Measurements from ENCODE around the gene ANKRD53. TPM values are rescaled to one million over a fixed set of nuclear protein-coding genes. Genes with fewer than 3 reads are reported as not detected.

Gene ANKRD53
- total and polyA plus RNA-seq, 5 donors = 0.71 to 3.1 (median 1.1) TPM

DNA sequence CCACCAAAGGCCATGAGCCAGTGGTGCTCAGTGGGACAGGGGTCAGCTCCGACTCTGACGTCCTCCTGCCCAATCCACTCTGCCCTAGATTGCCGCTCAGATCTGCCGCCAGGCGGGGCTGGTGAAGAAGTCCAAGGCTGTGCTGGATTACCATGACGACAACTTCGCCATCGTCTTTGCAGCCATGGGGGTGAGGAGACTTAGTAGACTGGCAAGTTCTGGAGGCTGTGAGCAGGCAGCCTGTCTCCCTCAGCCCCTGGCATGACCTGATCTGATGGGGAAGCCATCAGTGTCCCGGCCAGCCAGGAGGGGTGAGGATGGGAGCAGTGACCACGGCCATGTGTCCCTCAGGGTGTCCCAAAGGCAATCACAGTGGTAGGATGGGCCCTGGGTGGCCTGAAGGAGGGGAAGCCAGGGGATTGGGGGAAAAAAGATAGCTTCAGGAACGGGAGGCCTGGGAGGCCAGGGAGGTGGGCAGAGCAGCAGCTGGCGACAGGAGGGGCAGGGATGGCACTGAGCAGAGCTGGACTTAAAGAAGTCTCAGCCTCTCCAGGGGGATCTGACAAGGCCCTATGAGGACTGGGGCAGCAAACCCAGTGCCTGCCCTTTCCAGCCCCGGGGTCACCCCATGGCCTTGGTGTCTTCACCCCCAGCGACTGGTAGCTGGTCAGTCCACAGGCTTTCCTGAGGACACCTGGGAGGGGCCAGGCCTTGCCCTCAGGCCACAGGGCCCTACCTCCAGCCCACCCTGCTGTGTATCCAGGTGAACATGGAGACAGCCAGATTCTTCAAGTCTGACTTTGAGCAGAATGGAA is 17.4 kb upstream of the ANKRD53 start:
- no peak for DNase-seq

DNA sequence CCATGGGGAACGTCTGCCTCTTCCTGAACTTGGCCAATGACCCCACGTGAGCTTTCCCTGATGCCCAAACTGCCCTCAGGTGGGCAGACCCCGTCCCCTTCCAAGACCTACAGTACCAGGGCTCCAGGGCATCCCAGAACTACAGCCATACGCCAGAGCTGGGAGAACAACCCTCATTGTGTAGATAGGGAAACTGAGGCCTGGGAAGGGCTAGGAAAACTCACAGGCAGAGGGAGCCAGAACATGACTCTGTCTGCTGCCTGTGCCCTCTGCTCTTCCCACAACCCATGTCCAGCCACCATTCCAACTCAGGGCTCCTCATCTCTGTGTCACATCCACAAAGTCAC is 16.8 kb upstream of the ANKRD53 start:
- no peaks in the 10 kb centered on the region for H3K4me1 ChIP-seq (ENCODE audit: control insufficient read depth, insufficient read depth, low read length)
- no peak for DNase-seq
- no peak overlapping the region for H3K4me3 ChIP-seq (ENCODE audit: low read length)
- no peak overlapping the region for H3K27ac ChIP-seq (ENCODE audit: low read length)
- H3K9me3 ChIP-seq (ENCODE audit: control insufficient read depth, low read length) = no peaks in the 10 kb centered on the region
- intact Hi-C loops (cut with DNase I) = no loop called here
- WGBS = 83% methylated on average over 4 of the region's 4 CpGs
- no peak for ATAC-seq
- H3K27me3 ChIP-seq (ENCODE audit: control insufficient read depth, insufficient read depth) = no peaks in the 10 kb centered on the region

More for the DNA sequence above, 17.4 kb upstream of the ANKRD53 start:
- Histone ChIP-seq H3K4me3 (ENCODE audit: low read length) (no peak overlapping the region), H3K27ac (ENCODE audit: low read length) (no peak overlapping the region), H3K4me1 (ENCODE audit: control insufficient read depth, insufficient read depth, low read length) (no peaks in the 10 kb centered on the region), H3K27me3 (ENCODE audit: control insufficient read depth, insufficient read depth) (no peaks in the 10 kb centered on the region), H3K9me3 (ENCODE audit: control insufficient read depth, low read length) (no peaks in the 10 kb centered on the region)
- 76% methylated on average over 14 of the region's 14 CpGs for WGBS
- intact Hi-C loops (cut with DNase I) = no loop called here
- ATAC-seq = no peak

DNA sequence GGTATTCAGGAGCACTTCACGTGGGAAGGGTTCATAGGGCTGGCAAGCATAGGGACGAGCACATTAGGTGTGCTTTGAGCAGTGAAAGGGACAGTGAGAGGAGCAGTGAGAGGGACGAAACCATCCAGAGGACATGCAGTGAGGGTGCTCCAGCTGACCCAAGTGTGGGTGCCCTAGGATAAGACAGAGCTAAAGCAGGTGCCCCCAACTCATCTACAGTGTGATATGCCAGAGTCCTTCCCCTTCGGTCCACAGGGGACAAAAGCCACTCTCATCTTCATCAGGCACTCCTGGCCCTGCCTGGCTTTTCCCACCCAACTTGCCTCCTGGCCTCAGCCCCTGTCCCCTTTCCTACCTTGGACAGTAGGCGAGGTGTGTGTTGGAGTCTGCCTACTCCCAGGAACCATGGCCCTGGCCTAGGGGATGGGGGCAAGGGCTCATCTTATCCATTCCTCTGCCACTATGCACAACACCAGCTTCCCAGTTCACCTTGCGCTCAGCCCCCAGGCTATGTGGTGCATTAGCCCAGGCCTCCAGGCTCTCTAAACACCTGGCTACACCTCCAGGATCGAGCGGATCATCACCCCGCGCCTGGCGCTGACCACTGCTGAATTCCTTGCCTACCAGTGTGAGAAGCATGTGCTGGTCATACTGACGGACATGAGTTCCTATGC is 16.1 kb upstream of the ANKRD53 start:
- H3K4me3 ChIP-seq (ENCODE audit: low read length) = no peak overlapping the region
- no peak for ATAC-seq
- H3K27me3 ChIP-seq (ENCODE audit: control insufficient read depth, insufficient read depth) = no peaks in the 10 kb centered on the region
- H3K4me1 ChIP-seq (ENCODE audit: control insufficient read depth, insufficient read depth, low read length) = no peaks in the 10 kb centered on the region
- intact Hi-C loops (cut with DNase I) = no loop called here
- H3K9me3 ChIP-seq (ENCODE audit: control insufficient read depth, low read length) = no peaks in the 10 kb centered on the region
- WGBS = 81% methylated on average over 12 of the region's 12 CpGs
- no peak overlapping the region for H3K27ac ChIP-seq (ENCODE audit: low read length)
- no peak for DNase-seq

DNA sequence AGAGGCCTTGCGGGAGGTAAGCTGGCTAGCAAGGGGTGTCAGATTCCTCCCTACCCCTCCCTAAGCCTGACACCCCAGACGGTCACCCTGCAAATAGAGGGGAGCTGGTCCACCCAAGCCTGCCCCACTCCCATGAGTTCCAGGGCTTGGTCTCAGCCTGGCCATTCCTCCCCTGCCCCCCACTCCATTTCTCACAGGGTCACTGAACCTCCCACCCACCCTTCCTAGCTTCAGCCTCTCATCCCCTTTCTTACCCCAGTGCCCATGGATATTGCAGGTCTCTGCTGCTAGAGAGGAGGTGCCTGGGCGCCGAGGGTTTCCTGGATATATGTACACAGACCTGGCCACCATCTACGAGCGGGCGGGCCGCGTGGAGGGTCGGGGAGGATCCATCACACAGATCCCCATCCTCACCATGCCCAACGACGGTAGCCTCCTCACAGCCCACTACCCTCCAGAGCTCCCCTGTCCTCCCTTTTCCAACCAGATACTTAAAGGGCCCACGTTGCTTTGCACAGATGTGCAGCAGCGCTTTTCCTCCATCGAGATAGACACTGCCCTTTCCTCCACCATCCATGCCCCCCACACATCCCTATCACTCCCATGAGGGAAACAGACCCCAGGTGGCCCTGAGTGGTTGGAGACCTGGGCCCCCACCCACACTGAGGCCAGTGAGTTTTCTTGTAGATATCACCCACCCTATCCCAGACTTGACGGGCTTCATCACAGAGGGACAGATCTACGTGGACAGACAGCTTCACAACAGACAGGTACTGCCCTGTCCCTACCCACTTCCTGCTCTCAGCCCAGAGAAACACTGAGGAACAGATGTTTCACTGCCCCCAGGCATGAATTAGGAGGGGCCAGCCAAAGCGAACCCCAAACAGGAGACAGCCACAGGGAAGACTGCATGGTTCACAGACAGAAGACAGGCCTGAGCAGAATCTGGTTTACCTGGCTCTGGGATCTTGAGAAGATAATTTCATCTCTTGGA is 15.2 kb upstream of the ANKRD53 start:
- no peak overlapping the region for H3K4me3 ChIP-seq (ENCODE audit: low read length)
- ATAC-seq = peak in 1 of 2 donors; percentile 5
- H3K27ac ChIP-seq (ENCODE audit: low read length) = no peak overlapping the region
- no peak for DNase-seq
- H3K27me3 ChIP-seq (ENCODE audit: control insufficient read depth, insufficient read depth) = no peaks in the 10 kb centered on the region
- intact Hi-C loops (cut with DNase I) = no loop called here
- 67% methylated on average over 18 of the region's 18 CpGs for WGBS
- no peaks in the 10 kb centered on the region for H3K9me3 ChIP-seq (ENCODE audit: control insufficient read depth, low read length)
- H3K4me1 ChIP-seq (ENCODE audit: control insufficient read depth, insufficient read depth, low read length) = no peaks in the 10 kb centered on the region

DNA sequence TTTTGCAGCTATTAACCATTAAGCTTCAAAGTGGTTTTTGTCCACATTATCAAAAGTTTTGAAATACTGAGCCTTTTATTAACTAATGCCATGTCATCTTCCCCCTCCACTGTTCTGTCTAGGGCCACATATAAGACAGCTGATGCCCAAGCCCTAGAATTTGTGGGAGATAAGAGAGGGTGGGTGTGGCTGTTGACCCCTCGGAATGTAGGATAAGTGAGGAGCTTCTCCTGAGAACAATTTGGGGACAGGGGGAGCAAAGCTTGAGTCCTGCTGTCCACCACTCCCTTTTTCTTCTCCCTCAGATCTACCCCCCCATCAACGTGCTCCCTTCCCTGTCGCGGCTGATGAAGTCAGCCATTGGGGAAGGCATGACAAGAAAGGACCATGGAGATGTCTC is 14.3 kb upstream of the ANKRD53 start:
- H3K27me3 ChIP-seq (ENCODE audit: control insufficient read depth, insufficient read depth) = no peaks in the 10 kb centered on the region
- ATAC-seq = no peak

DNA sequence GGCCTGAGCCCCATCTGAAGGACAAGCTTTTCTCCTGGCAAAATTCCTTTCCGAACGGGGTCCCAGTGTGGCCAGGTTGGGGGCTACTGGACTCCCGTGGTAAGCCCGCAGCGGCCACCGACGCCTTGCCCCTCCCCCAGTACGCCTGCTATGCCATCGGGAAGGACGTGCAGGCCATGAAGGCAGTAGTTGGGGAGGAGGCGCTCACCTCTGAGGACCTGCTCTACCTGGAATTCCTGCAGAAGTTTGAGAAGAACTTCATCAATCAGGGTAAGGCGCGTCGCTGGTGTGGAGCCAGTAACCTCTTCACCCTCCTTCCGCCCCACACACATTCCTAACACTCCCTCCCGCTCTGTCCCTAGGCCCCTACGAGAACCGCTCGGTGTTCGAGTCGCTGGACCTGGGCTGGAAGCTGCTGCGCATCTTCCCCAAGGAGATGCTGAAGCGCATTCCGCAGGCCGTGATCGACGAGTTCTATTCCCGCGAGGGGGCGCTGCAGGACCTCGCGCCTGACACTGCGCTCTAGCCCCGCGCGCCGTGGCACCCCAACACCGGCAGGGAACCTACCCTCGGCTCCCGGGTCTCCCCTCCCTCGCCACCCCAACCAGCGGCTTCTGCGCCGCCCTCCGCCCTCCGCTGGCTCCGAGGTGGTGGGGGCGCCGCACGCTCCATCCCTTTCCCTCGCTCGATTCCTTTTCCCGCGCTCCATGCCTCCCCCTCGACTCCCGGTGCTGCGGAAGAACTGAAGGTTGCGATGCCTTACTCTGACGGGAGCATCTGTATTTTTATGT is 13.6 kb upstream of the ANKRD53 start:
- Histone ChIP-seq H3K4me3 (ENCODE audit: low read length) (peak overlapping the region; percentile 40), H3K27ac (ENCODE audit: low read length) (no peak overlapping the region), H3K4me1 (ENCODE audit: control insufficient read depth, insufficient read depth, low read length) (no peaks in the 10 kb centered on the region), H3K27me3 (ENCODE audit: control insufficient read depth, insufficient read depth) (no peaks in the 10 kb centered on the region), H3K9me3 (ENCODE audit: control insufficient read depth, low read length) (no peaks in the 10 kb centered on the region)
- intact Hi-C loops (cut with DNase I) = no loop called here
- WGBS = 9% methylated on average over 59 of the region's 59 CpGs
- DNase-seq (peak; percentile 79 to 90 (median 88)), ATAC-seq (peak; percentile 74 to 85)

More for the DNA sequence above, 14.3 kb upstream of the ANKRD53 start:
- no peak for DNase-seq
- Histone ChIP-seq H3K4me3 (ENCODE audit: low read length) (no peak overlapping the region), H3K9me3 (ENCODE audit: control insufficient read depth, low read length) (no peaks in the 10 kb centered on the region), H3K4me1 (ENCODE audit: control insufficient read depth, insufficient read depth, low read length) (no peaks in the 10 kb centered on the region), H3K27ac (ENCODE audit: low read length) (no peak overlapping the region)
- intact Hi-C loops (cut with DNase I) = no loop called here
- 45% methylated on average over 4 of the region's 4 CpGs for WGBS

DNA sequence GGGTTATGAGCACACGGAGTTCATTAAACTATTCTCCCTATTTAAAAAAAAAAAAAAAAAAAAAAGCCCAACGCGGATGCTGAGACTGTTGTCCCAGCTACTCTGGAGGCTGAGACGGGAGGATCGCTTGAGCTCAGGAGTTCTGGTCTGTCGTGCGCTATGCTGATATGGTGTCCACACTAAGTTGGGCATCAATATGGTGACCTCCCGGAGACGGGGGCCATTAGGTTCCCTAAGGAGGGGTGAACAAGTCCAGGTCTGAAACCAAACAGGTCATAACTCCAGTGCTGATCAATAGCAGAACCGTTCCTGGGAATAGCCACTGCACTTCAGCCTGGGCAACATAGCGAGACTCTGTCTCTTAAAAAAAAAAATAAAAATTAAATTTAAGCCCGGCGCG is 12.9 kb upstream of the ANKRD53 start:
- WGBS = 67% methylated on average over 14 of the region's 14 CpGs
- no peak for ATAC-seq
- Histone ChIP-seq H3K27me3 (ENCODE audit: control insufficient read depth, insufficient read depth) (no peaks in the 10 kb centered on the region), H3K4me3 (ENCODE audit: low read length) (no peak overlapping the region), H3K27ac (ENCODE audit: low read length) (no peak overlapping the region), H3K9me3 (ENCODE audit: control insufficient read depth, low read length) (no peaks in the 10 kb centered on the region), H3K4me1 (ENCODE audit: control insufficient read depth, insufficient read depth, low read length) (no peaks in the 10 kb centered on the region)
- intact Hi-C loops (cut with DNase I) = no loop called here
- no peak for DNase-seq

DNA sequence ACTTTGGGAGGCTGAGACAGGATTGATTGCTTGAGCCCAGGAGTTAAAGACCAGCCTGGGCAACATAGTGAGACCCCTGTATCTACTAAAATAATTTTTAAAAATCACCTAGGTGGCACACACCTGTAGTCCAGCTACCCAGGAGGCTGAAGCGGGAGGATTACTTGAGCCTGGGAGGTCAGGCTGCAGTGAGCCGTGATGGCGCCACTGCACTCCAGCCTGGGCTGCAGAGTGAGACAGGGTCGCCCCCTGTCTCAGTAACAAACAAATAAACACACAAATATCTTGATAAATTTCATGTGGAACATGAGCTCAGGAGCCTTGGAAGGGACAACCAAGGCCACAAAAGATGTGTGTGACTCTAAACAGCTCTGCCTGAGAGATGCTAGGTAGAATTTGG is 11.7 kb upstream of the ANKRD53 start:
- WGBS = 71% methylated on average over 4 of the region's 4 CpGs
- ATAC-seq (no peak), DNase-seq (no peak)
- Histone ChIP-seq H3K4me1 (ENCODE audit: control insufficient read depth, insufficient read depth, low read length) (no peaks in the 10 kb centered on the region), H3K9me3 (ENCODE audit: control insufficient read depth, low read length) (no peaks in the 10 kb centered on the region), H3K4me3 (ENCODE audit: low read length) (no peak overlapping the region), H3K27me3 (ENCODE audit: control insufficient read depth, insufficient read depth) (no peaks in the 10 kb centered on the region), H3K27ac (ENCODE audit: low read length) (no peak overlapping the region)
- intact Hi-C loops (cut with DNase I) = no loop called here

DNA sequence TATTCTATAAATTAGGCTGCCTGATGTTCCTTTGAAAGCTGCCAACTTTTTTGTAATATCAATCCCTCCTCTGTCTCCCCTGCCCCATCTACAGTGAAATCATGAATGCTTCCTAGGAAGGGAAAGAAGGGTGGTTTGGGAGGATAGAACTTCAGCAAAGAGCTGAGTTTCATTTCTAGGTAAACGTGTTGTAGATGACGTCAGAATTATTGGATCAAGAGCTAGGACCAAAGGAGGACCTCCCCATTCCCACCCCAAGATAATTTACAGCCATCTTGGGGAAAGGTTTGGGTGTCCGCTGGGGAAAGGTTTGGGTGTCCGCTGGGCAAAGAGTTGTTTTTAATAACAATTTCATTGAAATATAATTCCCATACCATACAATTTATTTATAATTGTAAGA is 11.2 kb upstream of the ANKRD53 start:
- H3K4me1 ChIP-seq (ENCODE audit: control insufficient read depth, insufficient read depth, low read length) = no peaks in the 10 kb centered on the region
- DNase-seq (no peak), ATAC-seq (no peak)
- no peaks in the 10 kb centered on the region for H3K9me3 ChIP-seq (ENCODE audit: control insufficient read depth, low read length)
- no peak overlapping the region for H3K4me3 ChIP-seq (ENCODE audit: low read length)
- no peaks in the 10 kb centered on the region for H3K27me3 ChIP-seq (ENCODE audit: control insufficient read depth, insufficient read depth)
- WGBS = 65% methylated on average over 4 of the region's 4 CpGs
- intact Hi-C loops (cut with DNase I) = no loop called here
- no peak overlapping the region for H3K27ac ChIP-seq (ENCODE audit: low read length)

DNA sequence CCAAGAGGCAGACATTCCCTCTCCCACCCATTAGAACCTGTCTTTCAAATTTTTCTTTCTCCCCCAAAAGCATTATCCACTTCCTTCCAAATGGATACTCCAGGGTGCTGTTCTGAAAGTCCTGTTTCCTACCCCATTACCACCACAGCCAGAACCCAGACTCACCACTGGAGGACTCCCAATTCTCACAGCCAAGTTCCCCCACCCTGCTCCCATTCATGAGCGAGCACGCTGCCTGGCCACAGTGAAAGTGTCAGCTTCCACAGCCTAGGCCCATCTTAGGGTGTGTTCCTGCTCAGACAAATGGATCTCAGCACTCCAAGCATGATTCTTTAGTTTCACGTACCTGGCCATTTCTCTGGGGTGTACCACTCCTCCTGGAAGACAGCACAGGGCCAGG is 3.8 kb upstream of the ANKRD53 start:
- Histone ChIP-seq H3K27ac (ENCODE audit: low read length) (no peak overlapping the region), H3K4me3 (ENCODE audit: low read length) (no peak overlapping the region), H3K4me1 (ENCODE audit: control insufficient read depth, insufficient read depth, low read length) (no peaks in the 10 kb centered on the region), H3K27me3 (ENCODE audit: control insufficient read depth, insufficient read depth) (no peaks in the 10 kb centered on the region), H3K9me3 (ENCODE audit: control insufficient read depth, low read length) (no peaks in the 10 kb centered on the region)
- 79% methylated on average over 3 of the region's 3 CpGs for WGBS
- intact Hi-C loops (cut with DNase I) = no loop called here
- ATAC-seq = no peak
- no peak for DNase-seq

Data from right cardiac atrium (tissue), 5 donors.